ENCODE data around the gene PC.

DNA sequence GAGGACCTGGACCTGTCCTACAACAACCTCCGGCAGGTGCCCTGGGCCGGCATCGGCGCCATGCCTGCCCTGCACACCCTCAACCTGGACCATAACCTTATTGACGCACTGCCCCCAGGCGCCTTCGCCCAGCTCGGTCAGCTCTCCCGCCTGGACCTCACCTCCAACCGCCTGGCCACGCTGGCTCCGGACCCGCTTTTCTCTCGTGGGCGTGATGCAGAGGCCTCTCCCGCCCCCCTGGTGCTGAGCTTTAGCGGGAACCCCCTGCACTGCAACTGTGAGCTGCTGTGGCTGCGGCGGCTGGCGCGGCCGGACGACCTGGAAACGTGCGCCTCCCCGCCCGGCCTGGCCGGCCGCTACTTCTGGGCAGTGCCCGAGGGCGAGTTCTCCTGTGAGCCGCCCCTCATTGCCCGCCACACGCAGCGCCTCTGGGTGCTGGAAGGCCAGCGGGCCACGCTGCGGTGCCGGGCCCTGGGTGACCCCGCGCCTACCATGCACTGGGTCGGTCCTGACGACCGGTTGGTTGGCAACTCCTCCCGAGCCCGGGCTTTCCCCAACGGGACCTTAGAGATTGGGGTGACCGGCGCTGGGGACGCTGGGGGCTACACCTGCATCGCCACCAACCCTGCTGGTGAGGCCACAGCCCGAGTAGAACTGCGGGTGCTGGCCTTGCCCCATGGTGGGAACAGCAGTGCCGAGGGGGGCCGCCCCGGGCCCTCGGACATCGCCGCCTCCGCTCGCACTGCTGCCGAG, 99.8 kb downstream of the PC start:
- TF ChIP-seq CTCF (IDR thresholded peaks at IDR 0.05 in 4 of 5, conservative IDR thresholded peaks at IDR 0.05 in 1 of 5) (no peak), POLR2A (IDR thresholded peaks at IDR 0.05) (no peak)

Measured in gastrocnemius medialis (tissue), 4 donors.